OCI-LY7 (cell line): ENCODE results near the gene RHO. TPM values are rescaled to one million over a fixed set of nuclear protein-coding genes. Genes with fewer than 3 reads are reported as not detected.

Experiments
- BruUV-seq: library from RNA; stranded (reverse); fragments of 400-500 nt; replicated peaks from 2 replicates; lab custom pipeline; 2021; lab: Mats Ljungman, UMichigan
- CTCF ChIA-PET: fragments of 300-600 bp; sonication (Branson Sonifier 250); formaldehyde crosslinking; loops from one replicate; lab custom pipeline; 2022; ENCODE audit warnings: antibody characterized with exemption; ENCODE audit not compliant: unreplicated experiment; lab: Charles Lee
- POLR2A ChIA-PET: fragments of 300-600 bp; sonication (Branson Sonifier 250); formaldehyde crosslinking; loops from one replicate; lab custom pipeline; 2022; ENCODE audit warnings: antibody characterized with exemption; lab: Charles Lee
- DNase-seq: peaks from one replicate; pipeline ENCODE4 v3.0.0-alpha.2; 2015; ENCODE audit warnings: low spot score
- H2AFZ ChIP-seq: fragments of 200-600 bp; sonication (generic), shearing (Covaris generic); 2 replicates; pipeline ENCODE4 v1.6.1; 2014; ENCODE audit warnings: mild to moderate bottlenecking, antibody characterized with exemption, low read length, moderate library complexity
- H3K27ac ChIP-seq: fragments of 200-600 bp; sonication (generic); 2 replicates; pipeline ENCODE4 v1.5.1; 2014; ENCODE audit warnings: mixed run types, low read depth, mild to moderate bottlenecking, moderate library complexity, low read length, inconsistent platforms; ENCODE audit not compliant: poor library complexity, severe bottlenecking
- H3K36me3 ChIP-seq: fragments of 200-600 bp; sonication (generic); 2 replicates; pipeline ENCODE4 v1.6.1; 2014; ENCODE audit warnings: mild to moderate bottlenecking, antibody characterized with exemption, low read length, moderate library complexity, mixed read lengths; ENCODE audit not compliant: insufficient read depth
- H3K4me1 ChIP-seq: fragments of 200-600 bp; sonication (generic); 2 replicates; pipeline ENCODE4 v1.5.1; 2014; ENCODE audit warnings: mild to moderate bottlenecking, low read length; ENCODE audit not compliant: insufficient read depth, poor library complexity, severe bottlenecking
- H3K4me2 ChIP-seq: fragments of 200-600 bp; sonication (generic); 2 replicates; pipeline ENCODE4 v1.6.1; 2014; ENCODE audit warnings: mild to moderate bottlenecking, low read length
- H3K4me3 ChIP-seq: fragments of 200-600 bp; sonication (generic); 2 replicates; pipeline ENCODE4 v1.5.1; 2014; ENCODE audit warnings: mild to moderate bottlenecking, low read depth, low read length; ENCODE audit not compliant: poor library complexity, severe bottlenecking
- H3K79me2 ChIP-seq: fragments of 200-600 bp; sonication (generic); 2 replicates; pipeline ENCODE4 v1.6.1; 2016; ENCODE audit warnings: low read depth, mild to moderate bottlenecking, low read length, moderate library complexity, mixed read lengths; ENCODE audit not compliant: insufficient read depth
- H3K9me2 ChIP-seq: fragments of 200-600 bp; sonication (generic); 2 replicates; pipeline ENCODE4 v1.6.1; 2016; ENCODE audit warnings: mild to moderate bottlenecking, low read length, mixed read lengths; ENCODE audit not compliant: insufficient read depth
- H3K9me3 ChIP-seq: fragments of 200-600 bp; sonication (generic); 2 replicates; pipeline ENCODE4 v1.6.1; 2014; ENCODE audit warnings: mild to moderate bottlenecking, mixed run types, low read length, mixed read lengths
- H4K20me1 ChIP-seq: fragments of 200-600 bp; sonication (generic); 2 replicates; pipeline ENCODE4 v1.6.1; 2014; ENCODE audit warnings: mild to moderate bottlenecking, antibody characterized with exemption, low read length, moderate library complexity, mixed read lengths; ENCODE audit not compliant: insufficient read depth
- EZH2phosphoT487 ChIP-seq: fragments of 200-600 bp; sonication (generic); IDR thresholded peaks from 2 replicates; pipeline ENCODE4 v1.6.1; 2018; ENCODE audit warnings: low read depth, borderline replicate concordance, mild to moderate bottlenecking, mixed run types, antibody characterized with exemption, low read length, moderate library complexity, mixed read lengths
- intact Hi-C: fragments of 100-400 bp; cut with micrococcal nuclease; formaldehyde crosslinking; loops from one replicate; pipeline ENCODE4 v1.10.0; 2022; ENCODE audit not compliant: unreplicated experiment
- total RNA-seq, 2 experiments: library from RNA; depleted of rRNA in 1 of 2; stranded (reverse); fragments of >200 nt in 1 of 2; shearing (Covaris generic) in 1 of 2; gene quantifications; 2 replicates each; pipeline ENCODE4 v1.2.3, GENCODE V29; 2014 to 2022
- TF ChIP-seq, protein P1 (sequence below): fragments of 200-600 bp; sonication (generic); conservative IDR thresholded peaks from 2 replicates; pipeline ENCODE4 v1.5.1; 2014; ENCODE audit warnings: mild to moderate bottlenecking, antibody characterized with exemption, low read length, moderate library complexity, mixed read lengths

Gene RHO
- total RNA-seq, 2 experiments from 2014 or later = not detected

- no peak for DNase-seq
- intact Hi-C loops = no loop called here
- H3K9me3 ChIP-seq = no peaks in the 10 kb centered on the region
- ChIA-PET POLR2A (interaction anchor here (0.7 kb wide), 1 partner anchor 9 kb away, joined by 4 read pairs; no protein-coding TSS in a partner anchor), CTCF (no interaction called here)
- H3K9me2 ChIP-seq = no peaks in the 10 kb centered on the region
- no peak overlapping the region for H2AFZ ChIP-seq
- no peak overlapping the region for H3K4me2 ChIP-seq
- TF ChIP-seq, protein P1, sequence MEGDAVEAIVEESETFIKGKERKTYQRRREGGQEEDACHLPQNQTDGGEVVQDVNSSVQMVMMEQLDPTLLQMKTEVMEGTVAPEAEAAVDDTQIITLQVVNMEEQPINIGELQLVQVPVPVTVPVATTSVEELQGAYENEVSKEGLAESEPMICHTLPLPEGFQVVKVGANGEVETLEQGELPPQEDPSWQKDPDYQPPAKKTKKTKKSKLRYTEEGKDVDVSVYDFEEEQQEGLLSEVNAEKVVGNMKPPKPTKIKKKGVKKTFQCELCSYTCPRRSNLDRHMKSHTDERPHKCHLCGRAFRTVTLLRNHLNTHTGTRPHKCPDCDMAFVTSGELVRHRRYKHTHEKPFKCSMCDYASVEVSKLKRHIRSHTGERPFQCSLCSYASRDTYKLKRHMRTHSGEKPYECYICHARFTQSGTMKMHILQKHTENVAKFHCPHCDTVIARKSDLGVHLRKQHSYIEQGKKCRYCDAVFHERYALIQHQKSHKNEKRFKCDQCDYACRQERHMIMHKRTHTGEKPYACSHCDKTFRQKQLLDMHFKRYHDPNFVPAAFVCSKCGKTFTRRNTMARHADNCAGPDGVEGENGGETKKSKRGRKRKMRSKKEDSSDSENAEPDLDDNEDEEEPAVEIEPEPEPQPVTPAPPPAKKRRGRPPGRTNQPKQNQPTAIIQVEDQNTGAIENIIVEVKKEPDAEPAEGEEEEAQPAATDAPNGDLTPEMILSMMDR = no peak
- TF ChIP-seq EZH2phosphoT487 = no peak
- H3K36me3 ChIP-seq = no peaks in the 10 kb centered on the region
- BruUV-seq = no TSS peak
- H3K4me3 ChIP-seq = no peak overlapping the region
- no peak overlapping the region for H3K27ac ChIP-seq
- H4K20me1 ChIP-seq = no peaks in the 10 kb centered on the region
- peaks cover 12% of the 10 kb centered on the region for H3K4me1 ChIP-seq
- H3K79me2 ChIP-seq = no peaks in the 10 kb centered on the region
These were observed 1.2 kb upstream of the RHO start for GRCh38 chr3:129527262-129527661.

DNA sequence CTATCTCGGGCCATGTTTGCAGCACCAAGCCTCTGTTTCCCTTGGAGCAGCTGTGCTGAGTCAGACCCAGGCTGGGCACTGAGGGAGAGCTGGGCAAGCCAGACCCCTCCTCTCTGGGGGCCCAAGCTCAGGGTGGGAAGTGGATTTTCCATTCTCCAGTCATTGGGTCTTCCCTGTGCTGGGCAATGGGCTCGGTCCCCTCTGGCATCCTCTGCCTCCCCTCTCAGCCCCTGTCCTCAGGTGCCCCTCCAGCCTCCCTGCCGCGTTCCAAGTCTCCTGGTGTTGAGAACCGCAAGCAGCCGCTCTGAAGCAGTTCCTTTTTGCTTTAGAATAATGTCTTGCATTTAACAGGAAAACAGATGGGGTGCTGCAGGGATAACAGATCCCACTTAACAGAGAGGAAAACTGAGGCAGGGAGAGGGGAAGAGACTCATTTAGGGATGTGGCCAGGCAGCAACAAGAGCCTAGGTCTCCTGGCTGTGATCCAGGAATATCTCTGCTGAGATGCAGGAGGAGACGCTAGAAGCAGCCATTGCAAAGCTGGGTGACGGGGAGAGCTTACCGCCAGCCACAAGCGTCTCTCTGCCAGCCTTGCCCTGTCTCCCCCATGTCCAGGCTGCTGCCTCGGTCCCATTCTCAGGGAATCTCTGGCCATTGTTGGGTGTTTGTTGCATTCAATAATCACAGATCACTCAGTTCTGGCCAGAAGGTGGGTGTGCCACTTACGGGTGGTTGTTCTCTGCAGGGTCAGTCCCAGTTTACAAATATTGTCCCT lies 1.2 kb downstream of the RHO start:
- Histone ChIP-seq H3K4me3 (no peak overlapping the region), H3K4me1 (peaks cover 12% of the 10 kb centered on the region), H3K27ac (no peak overlapping the region), H3K36me3 (no peaks in the 10 kb centered on the region), H4K20me1 (no peaks in the 10 kb centered on the region), H2AFZ (no peak overlapping the region), H3K9me3 (no peaks in the 10 kb centered on the region), H3K79me2 (no peaks in the 10 kb centered on the region), H3K9me2 (no peaks in the 10 kb centered on the region), H3K4me2 (no peak overlapping the region)
- no TSS peak for BruUV-seq
- ChIA-PET POLR2A (no interaction called here), CTCF (no interaction called here)
- no peak for DNase-seq
- TF ChIP-seq, protein P1 = no peak
- TF ChIP-seq EZH2phosphoT487 = no peak
- intact Hi-C loops = no loop called here

GRCh38 chr3:129530251-129530791 lies 1.9 kb downstream of the RHO start:
- intact Hi-C loops = no loop called here
- POLR2A ChIA-PET = no interaction called here
- no TSS peak for BruUV-seq
- Histone ChIP-seq H3K4me2 (no peak overlapping the region), H3K27ac (no peak overlapping the region), H2AFZ (no peak overlapping the region), H3K4me3 (no peak overlapping the region), H3K36me3 (no peaks in the 10 kb centered on the region), H3K9me2 (no peaks in the 10 kb centered on the region), H3K79me2 (no peaks in the 10 kb centered on the region), H4K20me1 (no peaks in the 10 kb centered on the region), H3K9me3 (no peaks in the 10 kb centered on the region), H3K4me1 (peaks cover 12% of the 10 kb centered on the region)
- TF ChIP-seq EZH2phosphoT487 = no peak
- TF ChIP-seq, protein P1 = no peak
- CTCF ChIA-PET = no interaction called here
- no peak for DNase-seq
